Retinal pigment epithelial cell (primary cell): ENCODE results near the gene MAGI2.

Source experiments
- DNase-seq: peaks from one replicate; pipeline ENCODE4 v3.0.0-alpha.2; 2010; ENCODE audit warnings: low read depth
- H3K4me3 ChIP-seq: 2 replicates; pipeline ENCODE4 v1.5.1; 2011; ENCODE audit warnings: mild to moderate bottlenecking, low read length, control low read depth, moderate library complexity
- CTCF ChIP-seq: conservative IDR thresholded peaks from 2 replicates; pipeline ENCODE4 v1.5.1; 2011; ENCODE audit warnings: low read depth, low read length, control low read depth, inconsistent platforms

Gene MAGI2

GRCh38 chr7:79359827-79360226, 93.6 kb downstream of the MAGI2 start:
- H3K4me3 ChIP-seq, result no peak overlapping the region
- DNase-seq, result no peak
- TF ChIP-seq CTCF, result no peak

GRCh38 chr7:79357101-79357500, 96.4 kb downstream of the MAGI2 start:
- no peak for TF ChIP-seq CTCF
- peak; percentile 3 for DNase-seq

GRCh38 chr7:79353720-79354468, 99.6 kb downstream of the MAGI2 start:
- H3K4me3 ChIP-seq, result no peak overlapping the region
- no peak for DNase-seq
- no peak for TF ChIP-seq CTCF

More at GRCh38 chr7:79357101-79357500, 96.4 kb downstream of the MAGI2 start:
- H3K4me3 ChIP-seq, result no peak overlapping the region

- no peak overlapping the region for H3K4me3 ChIP-seq
- no peak for TF ChIP-seq CTCF
- DNase-seq, result peak; percentile 78
These were observed 101.1 kb downstream of the MAGI2 start for GRCh38 chr7:79352323-79352722.

GRCh38 chr7:79347351-79347750, 106.1 kb downstream of the MAGI2 start:
- no peak for DNase-seq
- no peak for TF ChIP-seq CTCF

GRCh38 chr7:79341902-79342301, 111.6 kb downstream of the MAGI2 start:
- no peak for TF ChIP-seq CTCF
- no peak overlapping the region for H3K4me3 ChIP-seq
- DNase-seq, result no peak

More at GRCh38 chr7:79347351-79347750, 106.1 kb downstream of the MAGI2 start:
- no peak overlapping the region for H3K4me3 ChIP-seq

GRCh38 chr7:79340212-79340611, 113.3 kb downstream of the MAGI2 start:
- DNase-seq, result peak; percentile 29
- no peak overlapping the region for H3K4me3 ChIP-seq
- no peak for TF ChIP-seq CTCF
